MM.1S (cell line): ENCODE data around the gene ADAMTS2.

Experiments used
- DNase-seq: peaks from one replicate; pipeline ENCODE4 v3.0.0-alpha.2; 2015
- H2AFZ ChIP-seq: fragments of 300-600 bp; sonication (generic); 2 replicates; pipeline ENCODE4 v1.6.0; 2016; ENCODE audit warnings: antibody characterized with exemption, low read length
- H3F3A ChIP-seq: fragments of 300-600 bp; sonication (generic); 2 replicates; pipeline ENCODE4 v1.6.1; 2016; ENCODE audit warnings: mild to moderate bottlenecking, antibody characterized with exemption, low read length, moderate library complexity, mixed read lengths; ENCODE audit not compliant: insufficient read depth
- H3K27ac ChIP-seq: fragments of 300-600 bp; sonication (generic); 2 replicates; pipeline ENCODE4 v1.5.1; 2016; ENCODE audit warnings: mild to moderate bottlenecking, low read length
- H3K27me3 ChIP-seq: fragments of 300-600 bp; sonication (generic); replicated peaks from 2 replicates; pipeline ENCODE4 v1.6.0; 2016; ENCODE audit warnings: low read length; ENCODE audit not compliant: insufficient read depth
- H3K36me3 ChIP-seq: fragments of 300-600 bp; sonication (generic); replicated peaks from 2 replicates; pipeline ENCODE4 v1.6.1; 2016; ENCODE audit warnings: mild to moderate bottlenecking, low read length, mixed read lengths; ENCODE audit not compliant: insufficient read depth
- H3K4me1 ChIP-seq: fragments of 300-600 bp; sonication (generic); 2 replicates; pipeline ENCODE4 v1.6.1; 2016; ENCODE audit warnings: low read length, mixed read lengths
- H3K4me2 ChIP-seq: fragments of 300-600 bp; sonication (generic); 2 replicates; pipeline ENCODE4 v1.6.0; 2016; ENCODE audit warnings: low read depth, low read length
- H3K4me3 ChIP-seq: fragments of 300-600 bp; sonication (generic); 2 replicates; pipeline ENCODE4 v1.5.1; 2016; ENCODE audit warnings: low read length, mixed read lengths
- H3K79me2 ChIP-seq: fragments of 300-600 bp; sonication (generic); 2 replicates; pipeline ENCODE4 v1.6.1; 2016; ENCODE audit warnings: mixed run types, low read length, mixed read lengths
- H3K9ac ChIP-seq: fragments of 300-600 bp; sonication (generic); 2 replicates; pipeline ENCODE4 v1.6.1; 2016; ENCODE audit warnings: low read length, mixed read lengths
- H3K9me2 ChIP-seq: fragments of 300-600 bp; sonication (generic); replicated peaks from 2 replicates; pipeline ENCODE4 v1.6.1; 2016; ENCODE audit warnings: mild to moderate bottlenecking, low read length, mixed read lengths; ENCODE audit not compliant: insufficient read depth
- H3K9me3 ChIP-seq: fragments of 300-600 bp; sonication (generic); replicated peaks from 2 replicates; pipeline ENCODE4 v1.6.1; 2016; ENCODE audit warnings: mild to moderate bottlenecking, low read length, mixed read lengths; ENCODE audit not compliant: insufficient read depth
- H4K20me1 ChIP-seq: fragments of 300-600 bp; sonication (generic); 2 replicates; pipeline ENCODE4 v1.6.1; 2016; ENCODE audit warnings: mild to moderate bottlenecking, low read length, moderate library complexity, mixed read lengths; ENCODE audit not compliant: insufficient read depth
- CTCF ChIP-seq: fragments of 300-600 bp; sonication (generic); IDR thresholded peaks from 2 replicates; pipeline ENCODE4 v1.5.1; 2016; ENCODE audit warnings: antibody characterized with exemption, low read length, mixed read lengths
- EZH2 ChIP-seq: fragments of 300-600 bp; sonication (generic); optimal IDR thresholded peaks from 2 replicates; pipeline ENCODE3; 2017; ENCODE audit warnings: low read depth, mild to moderate bottlenecking, antibody characterized with exemption, low read length, mixed read lengths
- EZH2phosphoT487 ChIP-seq: fragments of 300-600 bp; sonication (generic); IDR thresholded peaks from 2 replicates; pipeline ENCODE4 v1.6.1; 2018; ENCODE audit warnings: antibody characterized with exemption, low read length

ADAMTS2 gene

GRCh38 chr5:179224741-179225140 lies 120.5 kb downstream of the ADAMTS2 start:
- H3K36me3 ChIP-seq: no peaks in the 10 kb centered on the region
- H3K27ac ChIP-seq: no peak overlapping the region
- no peak overlapping the region for H2AFZ ChIP-seq
- no peak for DNase-seq
- no peaks in the 10 kb centered on the region for H3K79me2 ChIP-seq
- no peaks in the 10 kb centered on the region for H3K9me2 ChIP-seq
- H4K20me1 ChIP-seq: no peaks in the 10 kb centered on the region
- TF ChIP-seq CTCF (no peak), EZH2 (no peak), EZH2phosphoT487 (no peak)
- no peaks in the 10 kb centered on the region for H3K4me1 ChIP-seq
- no peaks in the 10 kb centered on the region for H3K9me3 ChIP-seq
- H3K9ac ChIP-seq: no peak overlapping the region
- H3K27me3 ChIP-seq: peaks cover 14% of the 10 kb centered on the region
- no peaks in the 10 kb centered on the region for H3F3A ChIP-seq
- H3K4me2 ChIP-seq: no peak overlapping the region
- H3K4me3 ChIP-seq: no peak overlapping the region

- TF ChIP-seq EZH2: no peak
- TF ChIP-seq CTCF: no peak
- TF ChIP-seq EZH2phosphoT487: no peak
- peaks cover 9% of the 10 kb centered on the region for H3K27me3 ChIP-seq
- H2AFZ ChIP-seq: no peak overlapping the region
- H3K9me2 ChIP-seq: no peaks in the 10 kb centered on the region
- H3K4me2 ChIP-seq: no peak overlapping the region
- no peak overlapping the region for H3K27ac ChIP-seq
- no peaks in the 10 kb centered on the region for H3F3A ChIP-seq
- no peaks in the 10 kb centered on the region for H3K79me2 ChIP-seq
- DNase-seq: no peak
- no peak overlapping the region for H3K9ac ChIP-seq
- H3K9me3 ChIP-seq: no peaks in the 10 kb centered on the region
- no peaks in the 10 kb centered on the region for H3K36me3 ChIP-seq
- no peak overlapping the region for H3K4me3 ChIP-seq
- H4K20me1 ChIP-seq: no peaks in the 10 kb centered on the region
- H3K4me1 ChIP-seq: no peaks in the 10 kb centered on the region
Observed at GRCh38 chr5:179223961-179224360, 121.3 kb downstream of the ADAMTS2 start.

GRCh38 chr5:179223528-179223927 lies 121.7 kb downstream of the ADAMTS2 start:
- H3K9ac ChIP-seq: no peak overlapping the region
- H3K9me3 ChIP-seq: no peaks in the 10 kb centered on the region
- no peaks in the 10 kb centered on the region for H3K4me1 ChIP-seq
- no peaks in the 10 kb centered on the region for H3K9me2 ChIP-seq
- H2AFZ ChIP-seq: no peak overlapping the region
- no peak for TF ChIP-seq EZH2phosphoT487
- TF ChIP-seq EZH2: no peak
- no peak for TF ChIP-seq CTCF
- H3K4me2 ChIP-seq: no peak overlapping the region
- H3K4me3 ChIP-seq: no peak overlapping the region
- DNase-seq: no peak
- H3F3A ChIP-seq: no peaks in the 10 kb centered on the region
- no peaks in the 10 kb centered on the region for H3K79me2 ChIP-seq
- H3K27ac ChIP-seq: no peak overlapping the region
- peaks cover 7% of the 10 kb centered on the region for H3K27me3 ChIP-seq
- H4K20me1 ChIP-seq: no peaks in the 10 kb centered on the region
- H3K36me3 ChIP-seq: no peaks in the 10 kb centered on the region
